GM04503 (cell line): ENCODE results near the gene ATL2.

Source experiments
- DNase-seq: peaks from one replicate; pipeline ENCODE4 v3.0.0-alpha.2; 2012; ENCODE audit warnings: low read depth

The ATL2 gene

DNA sequence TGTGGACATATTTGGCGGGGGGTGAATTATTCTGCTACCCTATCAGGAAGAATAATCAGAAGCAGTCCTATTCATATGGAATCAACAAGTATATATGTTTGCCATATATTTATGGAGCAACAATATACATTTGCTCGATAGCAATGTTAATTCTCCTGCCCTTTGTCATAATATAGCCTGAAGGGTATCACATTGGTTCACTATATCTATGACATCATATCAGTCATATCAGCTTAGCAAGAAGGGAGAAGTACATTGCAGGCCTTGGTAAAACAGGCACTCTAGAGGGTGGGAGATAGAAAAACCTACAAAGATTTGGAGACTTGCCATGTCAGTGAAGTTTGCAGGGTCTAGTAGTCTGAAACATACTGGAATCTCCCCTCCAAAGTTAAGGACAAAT is 128.4 kb downstream of the ATL2 start:
- no peak for DNase-seq

DNA sequence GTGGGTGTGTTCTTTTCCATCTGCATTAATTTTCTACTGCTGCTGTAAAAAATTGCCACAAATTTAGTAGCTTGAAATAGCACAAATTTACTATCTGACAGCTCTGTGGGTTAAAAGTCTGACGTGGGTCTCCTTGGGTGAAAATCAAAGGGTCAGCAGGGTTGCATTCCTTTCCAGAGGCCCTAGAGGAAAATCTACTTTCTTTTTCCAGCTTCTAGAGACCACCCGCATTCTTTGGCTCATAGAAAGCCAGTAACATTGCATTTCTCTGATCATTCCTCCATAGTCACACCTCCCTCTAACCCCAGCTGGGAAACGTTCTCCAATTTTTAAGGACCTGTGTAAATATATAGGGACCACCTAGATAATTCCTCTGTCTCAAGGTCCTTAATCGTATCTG is 128.8 kb downstream of the ATL2 start:
- no peak for DNase-seq

DNA sequence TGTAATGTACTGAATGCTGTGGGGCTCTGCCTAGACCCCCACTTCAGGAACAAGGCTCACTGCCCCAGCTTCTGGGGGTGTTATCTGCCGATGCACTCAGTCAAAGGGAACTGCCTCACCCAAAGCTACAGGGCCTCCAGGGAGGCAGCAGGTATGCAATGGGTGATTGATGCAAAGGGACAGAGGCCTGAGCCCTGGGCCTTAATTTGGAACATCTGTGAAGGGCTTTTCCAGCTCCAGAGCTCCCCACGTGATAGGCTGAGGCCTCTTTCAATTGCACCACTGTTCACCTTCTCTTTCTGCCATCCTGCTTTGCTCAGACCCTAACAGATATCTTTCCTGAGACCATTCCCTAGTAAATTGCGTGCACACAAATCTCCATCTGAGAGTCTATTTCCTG is 131.0 kb downstream of the ATL2 start:
- no peak for DNase-seq

DNA sequence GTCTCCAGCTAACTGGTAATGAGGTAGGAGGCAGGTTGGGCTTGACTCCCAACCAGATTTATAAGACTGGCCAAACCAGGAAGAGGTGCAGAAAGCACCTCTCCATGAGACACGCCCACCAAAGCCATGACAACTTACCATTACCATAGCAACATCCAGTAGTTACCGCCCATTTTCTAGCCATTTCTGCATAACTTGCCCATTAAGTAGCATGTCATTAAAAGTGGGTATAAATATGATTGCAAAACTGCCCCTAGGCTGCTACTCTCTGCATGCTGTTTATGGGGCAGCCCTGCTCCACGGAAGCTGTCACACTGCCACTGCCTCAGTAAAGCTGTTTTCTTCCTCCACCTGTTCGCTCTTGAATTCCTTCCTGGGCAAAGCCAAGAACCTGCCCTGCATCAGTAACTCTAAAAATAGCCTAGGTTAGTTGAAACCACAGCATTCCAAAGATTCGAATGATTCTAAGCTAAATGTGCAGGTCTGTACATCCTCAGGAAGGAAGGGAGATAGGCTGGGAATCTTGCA is 131.9 kb downstream of the ATL2 start:
- no peak for DNase-seq

DNA sequence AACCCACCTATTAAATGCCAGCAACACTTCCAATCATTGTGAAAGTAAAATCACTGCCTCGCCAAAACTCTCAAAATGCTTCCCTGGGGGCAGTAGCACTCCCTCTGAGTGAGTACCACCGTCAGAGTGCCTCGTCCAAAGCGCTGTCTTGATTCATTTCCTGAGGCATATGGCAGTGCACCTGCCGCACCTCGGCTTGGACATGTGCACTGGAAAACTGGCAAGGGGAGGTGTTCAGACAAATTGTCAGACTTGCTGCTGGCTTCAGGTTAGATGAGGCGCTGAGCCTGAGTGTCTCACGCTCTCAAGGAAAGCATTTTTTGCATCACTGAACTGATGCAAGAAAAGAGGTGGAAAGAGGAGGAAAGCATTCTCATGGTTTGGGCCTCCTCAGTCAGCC is 132.8 kb downstream of the ATL2 start:
- no peak for DNase-seq
